Ecto neural progenitor cell (in vitro differentiated cells): Measurements from ENCODE around the gene CLEC16A.

Experiments used
- DNase-seq: peaks from one replicate; pipeline ENCODE4 v3.0.0-alpha.2; 2018; ENCODE audit warnings: low spot score

CLEC16A gene

DNA sequence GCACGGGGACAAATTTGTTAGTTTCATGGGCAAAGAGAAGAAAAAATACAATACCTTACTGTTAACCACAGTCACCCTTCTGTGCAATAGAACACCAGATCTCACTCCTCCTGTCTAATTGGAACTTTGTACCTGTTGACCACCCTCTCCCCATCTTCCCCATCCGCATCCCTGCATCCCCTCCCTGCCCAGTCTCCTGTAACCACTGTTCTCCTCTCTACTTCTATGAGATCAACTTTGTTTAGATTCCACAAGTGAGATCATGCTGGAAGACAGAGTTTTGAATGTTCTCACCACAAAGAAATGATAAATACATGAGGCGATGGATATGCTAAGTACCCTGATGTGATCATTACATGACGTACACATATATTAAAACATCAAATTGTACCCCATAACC, 47.7 kb downstream of the CLEC16A start:
- DNase-seq = no peak

DNA sequence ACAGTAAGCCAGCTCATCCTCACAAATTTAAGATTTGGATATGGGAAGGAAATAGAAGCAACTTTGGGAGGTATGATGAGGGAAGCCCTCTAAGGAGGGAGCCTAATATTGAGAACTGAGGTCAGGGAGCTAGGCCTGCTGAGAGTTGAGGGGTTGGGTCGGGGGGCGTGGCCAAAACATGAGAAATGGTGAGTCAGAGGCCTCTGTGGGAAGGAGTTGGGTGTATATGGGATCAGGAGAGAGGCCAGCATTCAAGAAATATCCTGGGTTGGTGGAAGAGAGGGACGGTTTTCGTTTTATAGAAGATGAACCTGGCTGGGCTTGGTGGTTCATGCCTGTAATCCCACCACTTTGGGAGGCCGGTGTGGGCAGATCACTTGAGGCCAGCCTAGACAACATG, 48.4 kb downstream of the CLEC16A start:
- no peak for DNase-seq

DNA sequence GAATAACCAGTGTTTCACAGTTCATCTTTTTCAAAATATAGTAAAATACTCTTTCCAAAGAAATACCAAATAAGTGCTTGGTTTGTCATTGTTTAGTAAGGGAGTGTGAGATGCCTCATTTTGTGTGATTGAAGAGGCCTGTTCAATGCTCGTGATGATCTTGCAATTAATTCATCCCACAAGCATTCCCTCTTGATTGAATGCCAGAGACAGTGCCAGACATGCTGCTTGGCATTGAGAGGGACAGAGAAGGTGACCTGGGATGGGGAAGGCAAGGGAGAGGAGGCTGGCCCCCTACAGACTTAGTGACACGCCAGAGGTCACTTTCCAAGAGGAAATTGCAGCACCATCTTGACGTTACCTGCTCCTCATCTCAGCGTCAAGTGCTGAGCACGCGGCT, 49.3 kb downstream of the CLEC16A start:
- no peak for DNase-seq

DNA sequence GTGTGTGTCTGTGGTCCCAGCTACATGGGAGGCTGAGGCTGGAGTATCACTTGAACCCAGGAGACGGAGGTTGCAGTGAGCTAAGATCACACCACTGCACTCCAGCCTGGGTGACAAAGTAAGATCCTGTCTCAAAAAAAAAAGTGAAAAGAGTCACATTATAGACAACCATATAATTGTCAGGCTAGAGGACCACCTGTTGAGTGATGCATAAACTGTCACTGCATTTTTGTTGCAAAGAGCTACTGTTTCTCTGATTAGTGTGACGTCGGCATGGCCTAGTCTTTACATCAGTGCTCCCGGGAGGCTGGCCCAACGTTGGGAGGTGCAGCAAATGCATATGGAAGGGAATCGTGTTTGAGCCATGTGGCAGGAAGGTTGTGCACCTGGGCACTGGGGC, 50.2 kb downstream of the CLEC16A start:
- DNase-seq = no peak

DNA sequence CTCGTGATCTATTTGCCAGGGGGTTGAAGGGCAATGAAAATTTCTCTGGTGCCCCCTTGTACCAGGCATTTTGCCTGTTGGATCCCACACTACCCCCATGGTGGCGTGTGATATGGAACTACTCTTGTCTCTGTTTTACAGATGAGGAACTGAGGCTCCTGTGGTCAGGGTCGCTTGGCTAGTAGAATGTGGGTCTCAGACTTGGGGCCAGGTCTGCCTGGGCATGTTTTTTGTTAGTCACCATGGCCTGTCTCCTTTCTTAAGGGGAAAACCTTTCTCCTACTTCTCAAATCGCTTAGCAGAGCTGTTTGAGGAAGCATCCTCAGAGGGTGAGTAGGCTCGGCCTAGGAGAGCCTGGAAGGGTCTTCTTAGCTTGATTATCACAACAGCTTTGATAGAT, 51.2 kb downstream of the CLEC16A start:
- DNase-seq = no peak

DNA sequence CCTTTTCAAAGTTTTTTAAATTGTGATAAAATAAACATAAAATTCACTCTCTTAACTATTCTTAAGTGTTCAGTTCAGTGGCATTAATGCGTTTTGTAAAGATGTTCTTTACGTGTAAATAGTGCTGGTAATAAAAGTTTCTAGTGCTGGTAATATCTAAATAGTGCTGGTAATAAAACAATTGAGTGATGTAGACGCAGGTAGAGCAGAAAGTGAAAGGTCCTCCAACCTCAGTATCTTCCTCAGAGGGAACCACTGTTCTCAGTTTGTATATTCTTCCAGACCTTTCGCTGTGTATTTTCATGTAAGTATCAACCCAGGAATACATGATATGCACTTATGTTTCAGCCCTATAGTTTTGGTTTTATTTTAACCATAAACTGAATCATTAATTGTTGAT, 53.1 kb downstream of the CLEC16A start:
- DNase-seq = no peak

DNA sequence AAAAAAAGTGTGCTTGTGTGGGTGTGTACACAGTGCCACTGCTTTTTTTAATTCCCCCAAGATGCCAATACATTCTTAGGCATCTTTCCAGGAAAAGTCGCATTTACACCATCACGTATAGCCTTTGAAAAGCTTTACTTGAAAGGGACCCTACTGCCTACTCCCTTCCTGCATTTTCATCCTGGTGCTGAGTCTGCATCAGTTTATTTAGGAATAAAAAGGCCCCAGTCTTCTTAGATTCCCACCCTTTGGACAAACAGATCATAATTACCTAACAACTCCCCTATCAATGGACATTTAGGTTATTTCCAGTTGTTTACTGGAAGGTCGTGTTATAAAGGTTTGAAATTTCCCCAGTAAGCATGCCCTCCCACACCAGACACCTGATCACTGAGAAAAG, 54.9 kb downstream of the CLEC16A start:
- no peak for DNase-seq

DNA sequence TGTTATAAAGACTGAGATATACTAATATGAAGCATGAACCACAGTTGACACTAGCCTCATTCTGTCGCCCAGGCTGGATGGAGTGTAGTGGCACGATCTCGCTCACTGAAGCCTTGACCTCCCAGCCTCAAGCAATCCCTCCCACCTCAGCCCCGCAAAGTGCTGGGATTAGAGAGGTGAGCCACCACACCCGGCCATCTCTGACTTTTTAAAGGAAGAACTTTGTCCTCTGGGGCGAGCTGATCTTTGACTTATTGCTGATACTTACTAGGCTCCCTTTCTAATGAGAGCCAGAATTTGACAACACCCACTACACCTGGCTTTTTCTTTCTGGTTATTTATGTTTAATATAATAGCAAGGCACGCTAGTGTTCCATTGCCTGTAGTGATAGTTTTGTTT, 57.2 kb downstream of the CLEC16A start:
- DNase-seq = no peak

DNA sequence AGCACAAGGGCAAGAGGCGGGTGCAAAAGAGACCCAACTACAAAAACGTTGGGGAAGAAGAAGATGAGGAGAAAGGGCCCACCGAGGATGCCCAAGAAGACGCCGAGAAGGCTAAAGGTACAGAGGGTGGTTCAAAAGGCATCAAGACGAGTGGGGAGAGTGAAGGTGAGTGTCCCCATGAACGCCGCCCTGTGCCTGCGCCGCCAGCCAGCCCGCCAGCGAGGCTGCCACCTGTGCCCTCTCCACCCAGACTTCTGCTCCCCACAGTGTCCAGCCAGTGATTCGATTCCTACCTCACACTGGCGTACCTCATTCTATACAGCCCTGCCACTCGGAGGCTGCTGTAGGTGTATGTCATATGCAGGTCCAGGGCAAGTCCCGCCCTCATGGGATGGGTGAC, 58.8 kb downstream of the CLEC16A start:
- DNase-seq = no peak

DNA sequence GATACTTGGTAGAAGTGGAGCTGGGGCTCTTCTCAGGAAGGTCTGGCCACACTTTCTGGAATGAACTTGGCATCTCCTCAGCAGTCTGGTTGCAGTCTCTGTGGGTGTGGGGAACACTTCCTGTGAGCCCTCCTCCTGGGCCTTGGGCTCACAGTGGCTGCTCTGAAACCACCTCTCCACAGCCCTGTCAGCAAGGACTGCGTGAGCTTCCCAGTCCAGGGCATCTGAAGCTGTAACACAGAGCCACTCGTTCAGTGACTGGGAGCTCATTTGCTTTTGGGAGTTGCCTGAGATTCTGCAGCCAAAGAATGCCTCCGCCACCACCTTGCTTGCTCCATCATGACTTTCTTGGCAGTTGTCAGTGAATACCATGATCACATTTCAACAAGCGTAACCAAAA, 60.0 kb downstream of the CLEC16A start:
- DNase-seq = no peak

DNA sequence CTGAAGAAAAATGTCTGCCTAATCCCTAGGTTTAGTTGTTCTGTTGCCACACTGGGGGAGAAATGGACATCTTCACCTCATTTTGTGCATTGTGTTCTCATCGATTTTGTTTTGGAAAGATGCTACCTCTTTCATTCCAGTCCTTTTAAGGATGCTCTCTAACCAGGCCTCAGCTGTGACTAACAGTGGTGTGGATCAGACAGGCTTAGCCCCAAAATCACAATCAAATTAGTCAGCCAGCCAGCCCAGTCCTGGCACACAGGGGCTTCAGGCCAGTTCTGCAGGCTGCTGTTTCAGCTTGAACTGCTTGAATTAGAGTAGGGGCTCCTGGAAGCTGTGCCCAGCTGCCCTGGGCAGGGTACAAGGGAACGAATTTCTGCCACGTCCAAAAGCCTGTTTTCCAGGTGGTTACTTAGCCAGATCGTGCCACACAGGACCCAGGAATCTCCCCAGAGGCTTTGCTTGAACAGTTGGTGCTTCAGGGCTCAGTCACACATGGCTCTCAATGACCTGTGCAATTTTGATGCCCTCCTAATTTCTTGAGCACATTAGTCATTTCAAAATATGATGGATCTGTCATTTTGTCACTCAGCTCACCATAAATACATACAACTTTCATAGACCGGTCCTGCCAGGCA, 60.7 kb downstream of the CLEC16A start:
- DNase-seq = no peak

DNA sequence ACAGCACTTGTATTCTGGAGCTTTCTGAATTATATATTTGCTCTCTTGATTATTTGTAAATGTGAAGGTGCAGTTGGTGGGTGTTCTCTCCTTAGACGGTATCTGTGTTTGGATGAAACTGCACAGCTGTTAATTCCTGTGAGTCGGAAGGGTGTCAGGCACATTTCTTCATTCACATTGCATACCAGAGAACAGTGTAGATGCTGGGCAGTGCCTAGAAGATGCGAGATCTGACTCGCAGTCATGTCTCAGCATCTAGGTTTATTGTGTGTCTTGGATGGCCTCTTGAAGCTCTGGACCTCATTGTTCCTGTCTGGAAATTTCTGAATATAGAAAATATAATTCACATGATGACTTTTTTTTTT, 61.2 kb downstream of the CLEC16A start:
- no peak for DNase-seq

DNA sequence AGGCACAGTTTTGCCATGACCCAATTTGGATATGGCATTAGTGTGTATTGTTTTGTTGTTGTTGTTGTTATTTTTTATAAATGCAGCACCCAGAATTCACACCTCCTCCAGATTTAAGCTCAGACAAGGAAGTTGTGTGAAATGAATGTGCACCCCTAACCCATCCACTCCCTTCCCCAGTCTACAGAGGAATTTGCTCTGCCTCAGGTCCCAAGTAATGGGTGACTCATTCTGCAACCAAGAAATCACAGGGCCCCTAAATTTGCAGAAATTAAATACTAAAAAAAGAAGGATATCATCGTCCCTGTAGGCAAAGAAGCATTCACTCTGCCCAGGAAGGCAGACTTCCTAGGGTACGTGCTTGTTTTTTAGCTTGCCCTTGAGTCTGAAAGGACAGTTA, 62.3 kb downstream of the CLEC16A start:
- DNase-seq = no peak

DNA sequence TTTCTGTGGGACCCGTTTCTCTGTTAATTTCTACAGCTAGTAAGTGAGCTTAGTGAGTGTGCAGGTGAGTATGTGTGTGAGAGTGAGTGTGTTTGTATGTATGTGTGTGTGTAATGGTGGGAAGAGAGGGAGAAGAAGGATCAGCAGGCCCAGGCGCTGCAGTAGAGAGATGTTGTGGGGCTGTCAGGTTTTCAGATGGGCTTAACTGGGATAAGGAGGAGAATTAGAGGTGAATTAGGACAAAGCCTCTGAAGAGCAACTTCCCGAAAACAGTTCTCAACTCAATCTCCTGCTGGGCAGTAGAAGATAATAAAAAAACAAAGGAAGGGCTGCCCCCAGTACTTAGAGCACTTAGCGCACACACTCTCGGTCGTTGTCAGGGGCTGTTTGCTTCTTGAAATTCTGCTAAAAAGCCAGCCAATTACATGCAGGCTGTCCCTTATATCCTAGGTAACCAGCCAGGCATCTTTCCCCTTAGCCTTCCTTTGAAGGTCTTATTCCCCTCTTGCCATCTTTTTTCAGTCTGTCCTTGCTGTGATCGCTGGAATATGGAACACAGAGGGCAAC, 63.4 kb downstream of the CLEC16A start:
- DNase-seq = no peak

DNA sequence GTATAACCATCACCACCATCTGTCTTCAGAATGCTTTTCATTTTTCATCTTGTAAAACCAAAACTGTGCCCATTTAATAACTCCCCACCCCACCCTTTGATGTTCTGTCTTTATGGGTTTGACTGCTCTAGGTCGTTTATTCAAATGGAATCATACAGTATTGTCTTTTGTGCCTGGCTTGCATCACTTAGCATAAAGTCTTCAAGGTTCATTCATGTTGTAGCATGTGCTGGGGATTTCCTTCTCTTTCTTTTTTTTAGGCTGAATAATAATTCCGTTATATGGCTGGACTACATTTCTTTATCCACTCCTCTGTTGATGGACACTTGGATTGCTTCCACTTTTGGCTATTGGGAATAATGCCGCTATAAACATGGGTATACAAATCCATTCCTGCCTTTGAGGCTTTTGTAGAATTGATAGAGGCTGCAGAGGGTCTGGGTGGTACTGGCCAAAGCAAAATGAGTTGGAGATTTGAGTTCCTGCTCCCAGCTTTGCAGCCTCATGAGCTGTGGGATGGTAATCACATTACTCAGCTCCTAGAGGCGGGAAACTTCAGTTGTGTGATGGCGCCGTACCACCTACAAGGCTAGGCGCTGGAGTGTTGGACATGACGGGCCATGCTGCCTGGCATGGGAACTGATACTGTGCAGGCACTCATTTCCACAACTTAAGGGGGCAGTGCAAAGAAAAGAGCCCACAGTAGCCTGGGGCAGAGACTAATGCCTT, 64.8 kb downstream of the CLEC16A start:
- DNase-seq = no peak

DNA sequence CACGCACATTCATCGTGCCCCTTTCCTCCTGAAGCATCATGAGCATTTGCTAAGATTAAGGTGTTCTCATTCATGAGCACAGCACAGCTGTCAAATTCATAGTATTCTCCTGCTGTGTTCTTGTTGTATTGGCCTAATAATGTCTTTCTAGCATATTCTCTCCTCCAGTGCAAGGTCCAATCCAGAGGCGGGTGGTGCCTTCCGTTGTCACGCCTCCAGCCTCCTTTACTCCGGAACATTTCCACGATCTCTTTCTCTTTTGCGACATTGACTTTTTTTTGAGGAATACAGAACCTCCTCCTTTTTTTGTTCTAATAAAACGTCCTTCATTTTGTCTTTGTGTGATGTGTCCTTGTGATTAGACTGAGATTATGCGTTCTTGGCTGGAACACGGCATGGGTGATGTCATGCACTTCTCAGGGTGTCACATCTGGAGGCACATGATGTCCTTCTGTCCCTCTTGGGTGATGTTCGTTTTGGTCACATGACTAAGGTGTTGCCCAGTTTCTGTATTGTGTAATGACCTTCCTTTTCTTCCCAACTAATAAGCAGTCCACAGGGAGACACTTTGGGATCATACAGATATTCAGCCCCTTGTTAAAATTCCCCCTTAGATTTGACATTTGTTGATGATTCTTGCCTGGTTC, 66.3 kb downstream of the CLEC16A start:
- DNase-seq = no peak

DNA sequence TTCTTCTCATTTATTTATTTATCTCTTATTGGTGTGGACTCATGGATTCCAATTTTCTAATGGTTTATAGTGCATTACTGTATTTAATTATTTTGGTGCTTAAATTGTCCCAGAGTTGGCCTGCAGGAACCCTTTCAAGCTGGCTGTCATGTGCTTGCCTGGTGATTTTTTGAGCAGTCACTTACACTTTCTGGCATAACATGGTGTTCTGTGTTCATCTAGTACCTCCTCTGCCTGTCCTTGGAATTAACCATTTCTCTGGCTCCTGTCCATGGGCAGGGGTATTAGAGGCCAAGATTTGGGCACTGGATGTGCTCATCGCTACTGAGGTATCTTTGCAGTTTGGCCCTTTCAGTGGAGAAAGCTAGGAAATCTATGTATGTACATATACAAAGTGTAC, 67.0 kb downstream of the CLEC16A start:
- no peak for DNase-seq

DNA sequence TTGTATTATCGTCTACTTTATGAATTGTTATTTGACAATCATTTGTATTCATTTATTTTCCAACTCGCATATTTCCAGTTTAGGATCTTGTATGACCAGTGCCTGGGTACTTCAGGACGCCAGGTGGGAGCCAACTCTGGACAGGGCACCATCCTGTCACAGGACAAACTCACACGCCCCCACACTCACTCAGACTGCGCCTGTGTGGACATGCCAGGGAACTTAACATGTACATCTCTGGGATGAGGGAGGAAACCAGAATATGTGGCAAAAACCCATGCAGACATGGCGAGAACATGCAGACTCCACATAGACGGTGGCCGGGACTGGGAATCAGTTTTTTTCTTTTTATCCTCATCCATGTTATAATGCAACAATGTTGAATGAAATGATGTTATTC, 68.5 kb downstream of the CLEC16A start:
- no peak for DNase-seq

DNA sequence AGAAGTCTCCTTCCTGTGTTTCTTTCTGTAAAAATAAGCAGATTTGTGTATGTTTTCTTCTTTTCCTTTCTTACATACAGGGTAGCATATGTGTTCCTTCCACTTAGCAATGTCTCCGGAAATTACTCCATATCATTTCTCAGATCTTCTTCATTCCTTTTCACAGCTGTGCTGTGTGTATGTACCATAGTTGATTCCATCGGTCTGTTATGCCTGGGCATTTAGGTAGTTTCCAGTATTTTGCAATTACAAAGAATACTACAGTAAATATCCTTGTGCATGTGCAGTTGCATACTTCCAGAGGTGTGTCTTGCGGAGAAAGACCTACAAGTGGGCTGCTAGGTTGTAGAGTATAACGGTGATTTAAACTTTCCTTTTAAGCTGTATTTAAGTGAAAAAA, 69.8 kb downstream of the CLEC16A start:
- no peak for DNase-seq

DNA sequence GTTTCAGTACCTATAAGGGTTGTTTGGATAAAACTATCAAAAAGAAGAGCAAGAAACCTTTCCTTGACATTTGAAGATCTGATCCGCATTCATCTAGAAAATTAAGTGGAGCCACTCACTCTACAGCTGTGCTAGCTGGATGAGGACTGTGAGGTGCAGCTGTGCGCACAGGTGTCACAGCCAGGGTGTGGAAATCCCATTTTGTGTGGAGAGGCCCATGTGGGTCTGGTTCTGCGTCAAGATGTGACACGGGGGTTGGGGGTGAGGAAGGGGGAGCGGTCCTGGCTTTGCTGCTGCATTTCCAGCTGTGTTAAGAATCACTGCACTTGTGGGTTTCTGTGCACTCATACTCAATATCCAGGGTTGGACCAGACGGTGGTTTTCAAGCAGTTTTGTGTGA, 70.7 kb downstream of the CLEC16A start:
- DNase-seq = no peak

DNA sequence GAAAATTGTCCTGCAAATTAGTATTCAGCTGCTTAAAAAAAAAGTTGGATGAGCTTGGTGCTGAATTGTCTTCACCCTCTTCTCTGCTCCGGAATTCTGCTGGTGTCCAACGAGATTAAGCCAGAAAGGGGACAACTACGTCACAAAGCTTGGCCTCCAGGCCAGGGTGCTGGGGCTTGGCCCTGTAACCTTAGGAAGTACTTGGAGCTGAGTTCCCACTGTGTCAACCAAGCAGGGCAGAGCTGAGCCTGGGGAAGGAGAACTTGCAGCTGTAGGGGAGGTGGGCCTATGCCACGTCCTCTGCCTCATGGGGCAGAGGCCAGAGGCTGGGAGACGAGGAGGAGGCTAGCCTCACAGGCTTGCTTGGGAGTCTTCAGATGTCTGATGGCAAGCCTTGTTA, 71.2 kb downstream of the CLEC16A start:
- no peak for DNase-seq

DNA sequence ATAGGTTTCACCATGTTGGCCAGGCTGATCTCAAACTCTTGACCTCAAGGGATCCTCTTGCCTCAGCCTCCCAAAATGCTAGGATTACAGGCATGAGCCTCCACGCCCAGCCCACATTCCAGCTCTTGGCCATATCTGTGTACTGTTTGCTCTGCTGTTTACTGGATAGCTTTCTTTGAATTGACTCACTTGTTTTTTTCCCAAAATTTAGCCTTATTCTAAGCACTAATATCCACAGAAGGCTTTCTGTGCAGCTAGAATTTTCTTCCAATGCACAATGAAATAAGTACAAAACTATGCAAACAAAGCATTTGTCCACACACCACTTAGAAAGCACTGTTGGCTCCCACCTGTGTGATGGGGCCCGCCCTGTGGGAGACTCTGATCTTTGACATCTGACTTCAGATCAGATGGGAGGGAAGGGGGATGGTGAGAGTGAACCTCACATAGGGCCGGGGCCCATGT, 72.2 kb downstream of the CLEC16A start:
- DNase-seq = no peak

DNA sequence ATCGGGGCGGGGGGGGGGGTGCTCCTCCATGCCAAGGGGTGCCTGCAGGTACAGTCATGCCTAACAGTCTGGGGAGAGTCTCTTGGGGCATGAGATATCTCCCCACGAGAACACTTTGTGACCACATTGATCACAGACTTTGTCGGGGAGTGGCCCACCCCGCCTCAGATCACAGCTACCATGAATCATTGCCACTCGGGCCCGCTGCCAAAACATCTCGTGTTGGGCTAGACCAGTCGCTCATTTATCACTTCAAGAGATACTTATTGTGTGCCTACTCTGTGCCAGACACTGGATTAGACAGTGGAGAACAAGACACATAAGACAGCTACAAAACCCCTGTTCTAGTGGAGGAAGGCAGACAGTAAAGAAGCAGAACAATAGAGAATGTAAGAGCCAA, 72.6 kb downstream of the CLEC16A start:
- DNase-seq = no peak
